ENCODE data around the gene IGLL5. TPM values are rescaled to one million over a fixed set of nuclear protein-coding genes. Genes with fewer than 3 reads are reported as not detected.

The IGLL5 gene
- under 1 TPM; 0.58 to 0.77 TPM for total RNA-seq
- long read RNA-seq = 0 reads

- no peak for ATAC-seq
- no peak for DNase-seq
- intact Hi-C loops (cut with DNase I) = no loop called here
Measured at GRCh38 chr22:22887621-22888503, at the start of gene IGLL5. TSS of gene IGLL5 (plus strand) at chr22:22887816. CDS start at chr22:22888054, 238 bp downstream.

- ATAC-seq = no peak
- intact Hi-C loops (cut with DNase I) = no loop called here
- DNase-seq = no peak
Measured at GRCh38 chr22:22838148-22838786, 49.3 kb upstream of the IGLL5 start.

GRCh38 chr22:22839570-22840314 is 47.9 kb upstream of the IGLL5 start:
- DNase-seq (no peak), ATAC-seq (no peak)
- intact Hi-C loops (cut with DNase I) = no loop called here

DNA sequence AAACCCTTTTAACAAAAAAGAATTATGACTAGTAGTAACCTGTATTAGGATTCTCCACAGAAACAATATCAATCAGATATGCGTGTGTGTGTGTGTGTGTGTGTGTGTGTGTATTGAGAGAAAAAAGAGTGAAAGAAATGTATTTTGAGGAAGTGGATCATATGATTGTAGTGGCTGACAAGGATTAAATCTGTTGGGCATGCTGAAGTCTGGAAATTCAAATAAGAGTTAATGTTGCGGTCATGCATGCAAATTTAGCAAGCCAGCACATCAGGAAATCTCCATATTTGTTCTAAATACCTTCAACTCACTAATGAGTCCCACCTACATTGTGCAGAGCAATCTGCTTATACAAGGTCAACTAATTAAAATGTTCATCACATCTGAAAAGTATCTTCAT is 46.8 kb upstream of the IGLL5 start:
- DNase-seq (no peak), ATAC-seq (no peak)
- intact Hi-C loops (cut with DNase I) = no loop called here

DNA sequence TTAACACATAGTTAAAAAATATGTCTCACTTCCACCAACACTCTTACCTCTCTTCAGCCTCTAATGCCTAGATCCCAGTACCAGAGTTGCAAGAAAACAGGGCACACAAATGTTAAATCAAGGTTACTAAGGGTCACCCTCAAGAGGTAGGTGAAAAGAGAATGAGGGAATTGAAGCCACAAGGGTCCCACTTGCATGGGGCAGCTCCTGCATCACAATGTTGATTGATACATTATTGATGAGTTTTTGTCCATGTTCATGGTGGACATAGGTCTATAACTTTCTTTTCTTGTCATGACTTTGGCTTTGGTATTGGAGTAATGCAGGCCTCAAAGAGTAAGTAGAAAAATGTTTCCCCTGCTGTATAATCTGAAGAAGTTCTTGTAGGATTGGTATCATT is 46.0 kb upstream of the IGLL5 start:
- no peak for ATAC-seq
- intact Hi-C loops (cut with DNase I) = no loop called here
- no peak for DNase-seq

DNA sequence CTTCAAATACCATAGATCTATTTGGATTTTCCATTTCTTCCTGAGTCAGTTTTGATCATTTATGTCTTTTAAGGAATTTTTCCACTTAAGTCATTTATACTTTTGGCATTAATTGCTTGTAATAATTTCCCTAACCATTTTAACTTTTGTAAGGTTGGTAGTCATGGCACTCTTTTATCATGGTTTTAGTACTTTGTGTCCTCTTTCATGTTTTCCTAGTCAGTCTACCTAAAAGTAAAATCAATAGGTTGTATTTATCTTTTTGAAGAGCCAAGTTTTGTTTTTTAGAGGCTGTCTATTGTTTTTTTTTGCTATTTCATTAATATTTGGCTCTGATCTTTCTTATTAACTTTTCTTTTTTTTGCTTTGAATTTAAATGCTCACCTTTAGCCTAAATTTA is 45.5 kb upstream of the IGLL5 start:
- intact Hi-C loops (cut with DNase I) = no loop called here
- no peak for ATAC-seq
- DNase-seq = no peak

- intact Hi-C loops (cut with DNase I) = no loop called here
- no peak for ATAC-seq
- no peak for DNase-seq
Measured at GRCh38 chr22:22843848-22844247, 43.8 kb upstream of the IGLL5 start.

DNA sequence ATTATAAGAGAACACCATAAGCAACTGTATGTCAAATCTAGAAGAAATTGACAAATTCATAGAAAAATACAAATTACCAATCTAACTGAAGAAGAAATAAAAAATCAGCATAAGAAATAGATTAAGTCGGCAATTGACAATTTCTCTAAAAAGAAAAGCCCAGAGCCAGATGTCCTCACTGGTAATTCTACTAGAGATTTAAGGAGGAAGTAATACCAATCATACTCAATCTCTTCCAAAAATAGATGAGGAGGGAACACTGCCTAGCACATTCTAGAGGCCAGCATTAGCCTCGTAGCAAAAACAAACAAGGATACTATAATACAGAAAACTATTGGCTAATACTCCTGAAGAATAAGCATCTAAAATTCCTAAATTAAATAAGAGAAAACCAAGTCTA is 40.4 kb upstream of the IGLL5 start:
- intact Hi-C loops (cut with DNase I) = no loop called here
- ATAC-seq (no peak), DNase-seq (no peak)

GRCh38 chr22:22848364-22848866 is 39.2 kb upstream of the IGLL5 start:
- DNase-seq (peak; percentile 64), ATAC-seq (peak; percentile 70 to 83)
- intact Hi-C loops (cut with DNase I) = loop anchor here in 1 of 2 donors (2.0 kb wide), 1 partner anchor 106 kb away; no protein-coding TSS in a partner anchor

- no peak for DNase-seq
- intact Hi-C loops (cut with DNase I) = loop anchor here (2.0 to 10.0 kb wide), 2 partner anchors 95 to 105 kb away; no protein-coding TSS in a partner anchor
- no peak for ATAC-seq
Measured at GRCh38 chr22:22849640-22850610, 37.7 kb upstream of the IGLL5 start.

DNA sequence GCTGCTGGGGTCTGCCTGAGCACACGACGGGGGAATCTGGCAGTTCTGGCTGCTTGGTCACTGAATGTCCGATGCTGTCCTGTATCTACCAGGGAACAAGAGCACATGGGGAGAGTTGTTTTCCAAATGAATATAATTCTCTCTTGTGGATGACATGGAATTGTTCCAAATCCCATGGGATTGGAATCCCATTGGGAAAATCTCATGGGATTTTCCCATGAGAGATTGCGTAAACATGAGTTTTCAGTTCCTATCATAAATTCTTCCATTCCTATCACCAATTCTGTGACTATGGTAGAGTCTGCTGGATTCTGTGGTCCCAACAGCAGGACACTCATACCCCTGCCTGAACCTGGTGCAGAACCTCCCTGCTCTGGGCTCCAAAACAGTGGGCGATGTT is 35.6 kb upstream of the IGLL5 start:
- intact Hi-C loops (cut with DNase I) = loop anchor here in 1 of 2 donors (10.0 kb wide), 1 partner anchor 93 kb away; no protein-coding TSS in a partner anchor
- no peak for DNase-seq
- ATAC-seq = no peak

GRCh38 chr22:22853713-22854112 is 33.9 kb upstream of the IGLL5 start:
- DNase-seq (no peak), ATAC-seq (no peak)
- intact Hi-C loops (cut with DNase I) = loop anchor here in 1 of 2 donors (10.0 kb wide), 1 partner anchor 91 kb away; no protein-coding TSS in a partner anchor

DNA sequence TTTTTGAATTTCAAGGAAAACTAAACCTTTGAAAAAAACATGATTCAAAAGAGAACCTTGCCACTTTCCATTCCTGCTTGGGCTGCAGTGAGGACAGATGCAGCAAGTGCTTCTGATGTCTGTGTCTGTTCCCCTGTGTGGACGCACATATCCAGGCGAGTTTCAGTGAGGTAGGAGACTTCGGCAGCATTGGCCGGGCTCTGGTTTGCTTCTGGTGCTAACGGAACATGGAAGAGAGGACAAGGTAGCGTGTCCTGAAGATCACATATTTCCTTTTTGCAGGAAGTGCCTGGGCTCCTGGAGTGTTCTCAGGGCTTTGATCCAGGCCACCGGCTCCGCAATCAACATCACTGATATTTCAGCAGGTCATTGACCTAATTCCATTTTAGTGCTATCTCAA is 33.1 kb upstream of the IGLL5 start:
- ATAC-seq (no peak), DNase-seq (no peak)
- intact Hi-C loops (cut with DNase I) = loop anchor here in 1 of 2 donors (10.0 kb wide), 1 partner anchor 90 kb away; no protein-coding TSS in a partner anchor

GRCh38 chr22:22855085-22855484 is 32.5 kb upstream of the IGLL5 start:
- intact Hi-C loops (cut with DNase I) = loop anchor here in 1 of 2 donors (10.0 kb wide), 1 partner anchor 90 kb away; no protein-coding TSS in a partner anchor

DNA sequence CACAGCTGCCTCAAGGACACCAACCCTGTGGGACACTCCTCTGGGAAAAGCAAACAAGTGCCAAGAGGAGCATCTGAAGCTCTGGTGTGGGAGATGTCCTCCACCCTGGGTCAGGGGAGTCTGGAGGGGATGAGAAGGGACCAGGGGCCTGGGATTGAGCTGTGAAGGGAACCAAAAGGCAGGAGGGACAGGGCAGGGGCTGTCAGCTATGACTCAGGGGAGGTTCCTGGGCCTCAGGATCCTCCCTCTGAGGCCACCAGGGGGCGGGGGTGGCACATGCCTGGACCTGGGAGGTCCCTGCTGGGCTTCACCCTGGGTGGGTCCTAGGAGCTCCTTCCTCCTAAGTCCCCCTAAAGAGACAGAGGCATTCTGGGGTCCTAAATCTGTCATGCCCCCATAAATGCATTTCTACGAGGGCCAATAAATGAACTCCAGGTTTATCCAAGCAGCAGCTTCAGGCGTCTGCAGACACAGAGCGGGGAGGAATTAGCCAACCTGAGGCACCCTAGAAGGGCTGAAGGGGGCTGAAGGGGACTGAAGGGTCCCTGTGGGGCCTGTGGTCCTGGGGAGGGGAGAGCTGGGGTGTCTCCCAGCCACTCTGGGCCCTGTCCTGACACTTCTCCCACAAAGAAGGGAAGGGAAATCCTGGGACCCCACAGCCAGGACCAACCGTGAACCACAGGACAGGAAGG is 31.9 kb upstream of the IGLL5 start:
- intact Hi-C loops (cut with DNase I) = loop anchor here in 1 of 2 donors (10.0 kb wide), 1 partner anchor 89 kb away; no protein-coding TSS in a partner anchor
- no peak for DNase-seq
- no peak for ATAC-seq

More at GRCh38 chr22:22855085-22855484, 32.5 kb upstream of the IGLL5 start:
- ATAC-seq (no peak), DNase-seq (no peak)

GRCh38 chr22:22856364-22856763 is 31.3 kb upstream of the IGLL5 start:
- DNase-seq (no peak), ATAC-seq (no peak)
- intact Hi-C loops (cut with DNase I) = loop anchor here in 1 of 2 donors (10.0 kb wide), 1 partner anchor 88 kb away; no protein-coding TSS in a partner anchor

DNA sequence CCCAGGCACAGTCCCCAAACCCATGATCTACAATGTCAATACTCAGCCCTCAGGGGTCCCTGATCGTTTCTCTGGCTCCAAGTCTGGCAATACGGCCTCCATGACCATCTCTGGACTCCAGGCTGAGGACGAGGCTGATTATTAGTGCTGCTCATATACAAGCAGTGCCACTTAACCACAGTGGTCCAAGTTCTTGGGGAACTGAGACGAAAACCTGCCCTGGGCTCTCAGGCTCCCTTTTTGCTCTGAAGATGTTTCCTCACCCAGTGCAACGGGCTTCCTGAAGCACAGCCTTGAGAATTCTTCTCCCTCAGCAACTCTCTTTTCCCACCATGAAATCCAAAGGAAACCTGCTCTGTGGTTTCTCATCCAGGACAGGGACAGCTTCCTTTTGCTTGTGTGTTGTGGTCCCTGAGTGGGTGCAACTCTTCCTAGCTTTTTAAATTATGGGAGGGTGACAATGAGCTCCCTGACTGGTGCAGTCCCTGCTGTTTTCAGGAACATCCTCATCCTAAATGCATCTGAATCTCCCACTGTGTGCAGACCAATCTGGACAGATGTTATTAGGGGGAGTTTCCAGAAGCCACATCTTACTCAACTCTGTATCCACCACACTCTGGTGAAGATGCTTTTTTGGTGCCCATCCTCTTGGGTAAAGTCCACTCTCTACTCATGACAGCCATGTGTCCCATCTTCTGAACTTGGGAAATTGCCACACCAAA is 30.6 kb upstream of the IGLL5 start:
- intact Hi-C loops (cut with DNase I) = loop anchor here in 1 of 2 donors (10.0 kb wide), 1 partner anchor 88 kb away; no protein-coding TSS in a partner anchor
- DNase-seq (no peak), ATAC-seq (no peak)

Data from left cardiac atrium (tissue), 4 donors.